ENCODE measurements around the gene NFIC. TPM values are rescaled to one million over a fixed set of nuclear protein-coding genes. Genes with fewer than 3 reads are reported as not detected.
A peak's percentile ranks its signal among the peaks of the same experiment; 100 is the strongest.
"Not testable (repeated sequence)": the region's sequence is repeated elsewhere in the genome, so short reads cannot be mapped to it uniquely, and the experiment has no call there.

The NFIC gene
- total RNA-seq, 1 donor from 2014 or later = 107 TPM

DNA sequence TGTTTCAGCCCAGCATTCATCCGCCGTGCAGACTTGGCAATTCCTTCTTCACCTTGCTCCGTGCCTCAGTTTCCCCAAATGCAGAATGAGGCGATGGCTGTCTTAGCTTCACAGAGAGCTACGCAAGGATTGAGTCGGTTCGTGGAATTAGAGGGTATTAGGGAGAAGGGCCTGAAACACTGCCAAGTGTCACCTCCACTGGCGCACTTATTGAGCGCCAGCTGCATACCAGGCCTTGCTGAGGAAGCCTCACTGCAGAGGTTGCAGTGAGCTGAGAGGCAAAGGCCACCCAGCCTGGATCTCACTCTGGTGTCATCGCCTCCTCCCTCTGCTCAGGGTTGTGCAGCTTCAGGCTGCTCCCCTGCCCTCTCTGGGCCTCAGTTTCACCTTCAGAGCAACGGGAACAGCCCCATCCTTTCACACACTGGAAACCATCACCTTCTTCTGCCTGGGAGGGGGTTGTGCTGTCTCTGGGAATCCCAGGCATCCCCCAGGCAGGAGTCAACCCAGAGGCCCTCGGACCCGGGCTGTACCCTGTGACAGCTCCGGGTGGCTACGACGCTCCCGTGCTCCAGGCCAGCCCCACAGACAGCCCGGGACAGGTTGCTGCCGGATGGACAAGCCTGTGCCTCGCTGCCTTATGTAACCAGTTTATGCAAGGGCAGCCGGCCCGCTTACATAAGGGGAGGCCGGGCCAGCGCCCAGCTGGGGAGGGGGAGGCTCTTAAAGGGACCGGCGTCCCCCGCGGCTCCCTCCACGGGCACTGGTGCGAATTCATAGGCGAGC is 31.9 kb downstream of the NFIC start:
- no peak for DNase-seq (ENCODE audit: low read depth)

DNA sequence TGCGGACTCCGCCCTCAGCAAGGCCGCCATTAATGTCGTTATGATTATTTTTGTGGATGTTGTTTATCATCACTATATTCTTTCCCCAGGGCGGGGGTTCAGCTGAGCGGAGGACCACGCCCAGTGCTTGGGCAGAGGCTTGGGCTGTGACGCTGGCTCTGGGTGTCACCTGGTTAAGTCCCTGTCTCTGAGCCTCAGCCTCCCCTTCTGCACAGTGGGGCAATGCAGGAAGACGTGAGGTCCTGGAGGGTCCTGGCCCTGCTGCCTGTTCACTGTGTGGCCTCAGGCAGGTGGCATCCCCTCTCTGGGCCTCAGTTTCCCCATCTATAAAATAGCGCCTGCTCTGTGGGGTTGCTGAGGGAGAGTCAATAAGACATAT is 32.5 kb downstream of the NFIC start:
- DNase-seq (ENCODE audit: low read depth) = no peak

DNA sequence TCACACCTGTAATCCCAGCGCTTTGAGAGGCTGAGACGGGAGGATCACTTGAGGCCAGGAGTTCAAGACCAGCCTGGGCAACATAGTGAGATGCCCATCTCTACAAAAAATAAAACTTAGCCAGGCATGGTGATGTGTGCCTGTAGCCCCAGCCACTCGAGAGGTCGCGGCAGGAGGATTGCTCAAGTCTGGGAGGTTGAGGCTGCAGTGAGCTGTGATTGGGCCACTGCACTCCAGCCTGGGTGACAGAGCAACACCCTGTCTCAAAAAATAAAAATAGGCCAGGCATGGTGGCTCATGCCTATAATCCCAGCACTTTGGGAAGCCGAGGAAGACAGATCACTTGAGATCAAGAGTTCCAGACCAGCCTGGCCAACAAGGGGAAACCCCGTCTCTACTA is 32.9 kb downstream of the NFIC start:
- not testable (repeated sequence) for DNase-seq (ENCODE audit: low read depth)

DNA sequence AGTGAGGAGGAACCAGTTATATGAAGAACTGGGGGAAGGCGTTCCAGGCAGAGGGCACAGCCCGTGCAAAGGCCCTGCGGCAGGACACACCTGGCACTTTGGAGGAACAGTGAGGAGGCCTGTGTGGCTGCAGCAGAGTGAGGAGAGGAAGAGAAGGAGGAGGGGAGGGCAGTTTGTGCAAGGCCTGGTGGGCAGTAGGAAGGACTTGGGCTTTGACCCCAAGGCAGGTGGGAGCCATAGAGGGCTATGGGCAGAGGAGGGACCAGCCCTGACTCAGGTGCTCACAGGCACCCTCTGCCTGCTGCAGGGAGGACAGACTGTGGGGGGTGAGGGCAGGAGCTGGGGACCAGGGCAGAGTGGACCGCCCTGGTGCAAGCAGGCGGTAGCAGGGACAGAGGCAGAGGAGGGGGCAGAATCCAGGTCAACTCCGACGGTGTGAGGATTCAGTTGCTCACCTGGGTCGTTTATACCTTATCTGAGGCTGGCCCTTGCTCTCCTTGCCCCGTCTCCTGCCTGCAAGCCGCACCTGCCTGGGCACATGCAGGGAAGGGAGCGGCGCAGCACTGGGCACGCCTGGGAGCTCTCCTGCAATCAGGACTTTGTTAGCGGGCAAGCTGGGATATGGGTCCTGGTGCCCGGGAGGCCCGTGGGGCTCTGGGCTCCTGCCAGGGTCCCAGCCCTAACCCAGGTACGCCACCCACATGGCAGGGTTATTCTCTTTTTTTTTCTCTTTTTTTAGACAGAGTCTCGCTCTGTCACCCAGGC is 34.8 kb downstream of the NFIC start:
- no peak for DNase-seq (ENCODE audit: low read depth)

DNA sequence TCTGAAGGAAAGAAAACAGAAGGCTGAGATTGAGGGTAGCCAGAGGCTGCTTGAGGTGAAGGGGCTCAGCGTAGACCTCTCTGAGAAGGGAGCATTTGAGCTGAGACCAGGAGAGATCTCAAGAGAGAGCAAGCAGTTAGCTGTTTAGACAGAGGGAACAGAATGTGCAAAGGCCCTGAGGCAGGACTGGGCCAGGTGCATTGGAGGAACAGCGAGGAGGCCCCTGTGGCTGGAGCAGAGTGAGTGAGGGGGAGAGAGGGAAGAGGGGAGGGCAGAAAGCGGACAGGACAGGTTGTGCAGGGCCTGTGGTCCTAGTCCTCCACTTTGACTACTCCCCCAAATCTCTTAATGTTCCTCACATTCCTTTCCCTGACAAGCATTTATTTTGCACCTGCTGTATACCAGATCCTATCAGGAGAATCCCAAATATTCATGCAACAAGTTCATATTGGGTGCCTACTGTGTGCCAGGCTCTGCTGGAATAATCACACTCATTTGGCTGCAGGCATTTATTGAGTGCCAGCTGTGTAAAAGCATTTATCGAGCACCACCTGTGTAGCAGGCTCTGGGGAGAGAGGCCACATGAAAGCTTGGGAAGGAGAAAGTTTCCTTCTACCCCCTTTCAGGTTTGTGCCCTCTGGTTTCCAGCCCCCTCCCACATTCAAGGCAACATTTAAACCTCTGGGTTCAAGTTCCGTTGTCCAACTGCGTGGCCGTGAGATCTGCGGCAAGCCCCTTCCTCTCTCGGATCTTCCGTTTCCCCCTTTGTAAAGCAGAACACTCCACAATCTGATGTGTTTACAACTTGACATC is 36.5 kb downstream of the NFIC start:
- DNase-seq (ENCODE audit: low read depth) = no peak

DNA sequence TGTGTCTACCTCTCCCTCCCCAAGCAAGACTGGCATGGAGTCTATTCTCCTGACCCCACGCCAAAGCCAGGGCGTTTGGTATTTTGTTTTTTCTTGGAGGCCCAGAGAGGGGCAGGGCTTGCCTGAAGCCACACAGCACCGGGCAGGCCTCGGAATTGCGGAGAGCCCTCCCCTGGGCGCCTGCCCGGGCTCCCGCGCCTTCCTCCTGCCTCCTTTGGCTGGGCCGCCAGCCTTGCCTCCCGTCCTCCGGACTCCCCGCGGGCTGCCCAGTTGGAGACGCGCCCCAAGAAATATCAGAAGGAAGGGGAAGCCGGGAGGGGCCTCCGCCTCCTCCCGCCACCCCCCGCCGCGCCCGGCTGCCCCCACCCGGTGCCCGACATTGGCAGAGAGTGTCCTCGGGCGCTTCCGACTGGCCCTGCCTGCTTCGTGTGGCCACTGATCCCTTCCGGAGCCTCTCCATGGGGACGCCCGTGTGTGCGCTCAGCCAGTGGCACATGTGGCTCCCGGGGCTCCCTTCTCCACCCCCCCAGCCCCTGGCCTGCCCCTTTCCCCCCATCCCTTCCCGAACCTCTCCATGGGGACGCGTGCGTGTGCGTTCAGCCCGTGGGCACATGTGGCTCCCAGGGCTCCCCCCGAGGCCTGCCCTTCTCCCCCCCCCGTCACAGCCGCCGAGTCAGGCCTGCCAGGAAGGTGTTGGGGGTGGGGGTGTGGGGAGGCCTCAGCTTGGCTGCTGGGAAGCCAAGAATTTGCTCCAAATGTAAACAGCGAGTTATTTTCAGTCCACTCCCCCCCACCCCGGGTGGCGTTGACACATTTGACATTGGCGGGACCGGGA is 37.3 kb downstream of the NFIC start:
- DNase-seq (ENCODE audit: low read depth) = peak; percentile 72

DNA sequence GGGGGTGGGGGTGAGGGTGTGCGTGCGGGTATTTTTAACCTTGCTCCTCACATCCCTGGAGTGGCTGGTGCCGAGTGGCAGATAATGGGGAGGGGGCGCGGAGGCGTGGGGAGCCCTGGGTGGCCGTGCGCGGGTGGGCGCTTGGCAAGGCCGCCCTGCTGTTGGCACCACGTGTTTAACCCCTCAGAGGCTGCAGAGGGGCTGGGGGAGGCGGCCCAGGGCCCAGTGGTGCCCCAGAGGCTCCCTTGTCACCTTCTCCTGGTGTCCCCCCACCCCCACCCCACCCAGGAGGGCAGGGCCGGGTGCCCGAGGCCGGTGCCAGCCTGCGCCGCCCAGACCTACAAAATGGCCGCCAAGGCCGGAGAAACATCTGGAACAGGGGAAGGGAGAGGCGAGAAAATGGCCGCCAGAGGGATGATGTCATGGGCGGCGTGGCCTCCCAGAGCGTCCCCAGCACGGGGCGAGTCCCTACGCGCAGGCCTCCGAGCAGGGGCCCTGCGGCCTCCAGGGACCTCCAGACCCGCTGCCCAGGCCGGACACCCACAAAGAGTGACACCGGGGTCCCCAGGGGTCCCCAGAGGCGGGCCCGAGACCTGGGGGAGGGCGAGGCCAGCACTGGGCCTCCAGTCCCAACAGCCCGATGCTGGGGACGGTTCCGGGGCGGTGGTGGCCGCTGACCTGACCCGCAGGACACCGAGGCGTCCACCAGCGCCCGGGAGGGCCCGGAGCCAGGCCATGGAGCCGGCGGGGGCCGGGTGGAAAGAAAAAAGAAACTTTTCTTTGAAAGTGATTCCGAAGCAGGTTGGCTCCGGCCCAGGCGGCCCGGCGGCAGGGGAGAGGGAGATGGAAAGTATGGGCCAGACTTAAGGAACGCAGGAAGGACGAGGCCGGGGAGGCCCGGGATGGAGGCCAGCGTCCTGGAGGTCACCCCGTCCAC is 38.2 kb downstream of the NFIC start:
- no peak for DNase-seq (ENCODE audit: low read depth)

DNA sequence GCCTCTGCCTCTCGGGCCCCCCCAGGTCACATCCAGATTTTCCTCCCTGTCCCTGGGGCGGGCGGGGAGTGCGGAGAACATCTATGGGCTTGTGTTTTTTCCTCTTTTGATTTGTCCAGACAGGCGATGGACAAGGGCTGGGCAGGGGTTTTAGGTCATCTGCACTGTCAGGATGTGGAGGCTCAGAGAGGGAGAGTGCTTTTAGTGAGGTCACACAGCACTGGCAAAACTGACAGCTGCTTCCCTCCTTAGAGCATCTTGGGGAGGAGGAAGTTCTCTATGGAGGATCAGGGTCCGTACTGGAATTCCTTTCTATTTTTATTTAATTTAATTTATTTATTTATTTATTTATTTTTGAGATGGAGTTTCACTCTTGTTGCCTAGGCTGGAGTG is 38.9 kb downstream of the NFIC start:
- no peak for DNase-seq (ENCODE audit: low read depth)

DNA sequence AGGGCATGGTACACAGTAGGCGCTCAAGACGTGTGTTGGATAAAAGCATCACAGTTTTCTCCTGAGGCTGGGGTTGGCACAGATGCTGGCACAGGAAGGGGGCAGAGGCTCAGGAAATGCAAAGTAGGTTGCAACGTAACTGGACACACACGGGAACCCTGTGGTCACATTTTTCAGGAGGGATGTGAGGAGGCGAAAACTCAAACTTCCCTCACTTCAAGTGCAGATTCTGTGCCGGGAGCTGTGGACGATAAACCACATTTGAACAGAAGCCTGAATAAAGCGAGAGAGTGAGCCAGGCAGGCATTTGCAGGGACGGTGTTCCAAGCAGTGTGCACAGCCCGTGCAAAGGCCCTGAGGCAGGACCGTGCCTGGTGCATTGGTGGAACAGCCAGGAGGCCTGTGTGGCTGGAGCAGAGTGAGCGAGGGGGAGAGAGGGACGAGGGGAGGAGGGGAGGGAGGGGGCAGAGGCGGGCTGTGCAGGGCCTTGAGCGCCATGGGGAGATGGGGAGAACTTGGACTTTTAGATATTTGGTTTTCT is 40.3 kb downstream of the NFIC start:
- DNase-seq (ENCODE audit: low read depth) = no peak

DNA sequence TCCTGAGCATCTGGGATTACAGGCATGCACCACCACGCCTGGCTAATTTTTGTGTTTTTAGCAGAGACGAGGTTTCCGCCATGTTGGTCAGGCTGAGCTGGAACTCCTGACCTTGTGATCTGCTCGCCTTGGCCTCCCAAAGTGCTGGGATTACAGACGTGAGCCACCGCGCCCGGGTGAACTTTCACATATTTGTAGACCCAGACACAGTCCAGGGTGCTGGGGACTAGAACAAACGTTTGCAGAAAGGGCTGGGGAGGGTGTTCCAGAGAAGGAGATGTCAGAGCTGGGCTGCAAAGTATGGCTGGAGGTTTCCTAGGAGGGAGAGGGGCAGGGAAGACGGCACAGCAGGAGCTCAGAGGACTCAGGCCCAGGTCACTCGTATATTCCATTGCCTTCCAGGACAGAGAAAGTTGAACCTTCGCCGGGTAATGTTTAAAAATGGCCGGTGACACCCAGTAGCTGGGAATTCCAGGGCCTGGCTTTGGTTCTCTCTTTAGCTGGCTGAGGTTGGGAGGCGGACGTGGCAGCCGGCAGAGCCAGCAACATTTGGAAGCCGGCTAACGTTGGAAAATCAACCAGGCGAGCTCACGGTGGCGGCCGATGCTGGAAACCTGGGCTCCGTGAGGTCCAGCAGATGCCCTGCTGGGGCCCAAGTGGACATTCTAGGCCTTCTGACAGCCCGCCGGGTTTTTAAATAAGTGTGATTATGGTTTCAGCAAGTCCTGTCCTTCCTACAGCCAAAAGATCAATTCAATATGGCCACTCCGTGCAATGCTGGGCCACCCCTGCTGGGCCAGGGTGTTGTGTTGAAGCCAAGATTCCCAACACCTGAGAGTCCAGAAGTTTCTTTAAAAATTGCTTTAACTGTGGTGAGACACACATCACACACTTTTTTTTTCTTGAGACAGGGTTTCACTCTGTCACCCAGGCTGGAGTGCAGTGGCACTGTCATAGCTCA is 41.5 kb downstream of the NFIC start:
- DNase-seq (ENCODE audit: low read depth) = no peak

DNA sequence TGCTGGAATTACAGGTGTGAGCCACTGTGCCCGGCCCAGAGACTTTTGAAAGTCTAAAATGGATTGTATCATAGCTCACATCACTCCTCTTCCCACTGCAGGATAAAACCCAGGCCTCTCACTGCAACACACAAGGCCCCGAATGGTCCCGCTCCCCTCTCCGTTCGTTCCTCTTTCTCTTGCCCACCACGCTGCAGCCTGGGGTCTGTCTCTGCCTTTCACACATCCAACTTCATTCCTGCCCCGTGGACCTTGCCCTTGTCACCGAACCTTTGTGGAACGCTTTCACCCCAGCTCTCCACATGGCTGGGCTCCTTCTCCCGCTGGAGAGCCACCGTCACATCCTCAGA is 42.6 kb downstream of the NFIC start:
- DNase-seq (ENCODE audit: low read depth) = no peak

DNA sequence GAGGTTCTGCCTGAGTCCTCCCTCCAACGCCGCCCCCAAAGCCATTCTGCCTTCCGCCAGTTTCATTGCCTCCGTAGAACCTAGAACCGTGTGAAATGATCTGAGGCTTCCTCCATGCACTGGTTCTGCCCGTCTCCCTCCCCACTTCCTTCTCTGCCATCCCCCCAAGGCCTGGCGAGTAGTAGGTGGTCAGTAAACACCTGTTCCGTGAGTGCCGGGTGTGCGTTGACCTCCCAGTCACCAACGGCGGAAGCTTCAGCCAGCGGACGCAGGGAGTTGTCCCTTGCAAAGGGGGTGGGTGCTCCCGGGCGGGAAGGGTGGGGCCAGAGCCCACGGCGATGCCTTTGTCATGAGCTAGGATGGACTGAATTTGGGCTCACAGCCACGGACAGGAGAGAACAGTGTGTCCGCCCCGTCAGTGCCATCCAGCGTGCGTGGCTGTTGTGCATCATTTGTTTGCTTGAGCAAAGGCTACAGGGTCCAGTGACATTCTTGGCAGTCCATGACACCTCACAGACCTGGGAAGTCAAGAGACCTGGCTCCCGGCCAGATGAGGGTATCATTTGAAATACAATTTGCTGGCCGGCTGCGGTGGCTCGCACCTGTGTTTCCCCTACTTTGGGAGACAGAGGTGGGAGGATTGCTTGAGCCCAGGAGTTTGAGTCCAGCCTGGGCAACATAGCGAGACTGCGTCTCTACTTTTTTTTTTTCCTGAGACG is 43.1 kb downstream of the NFIC start:
- no peak for DNase-seq (ENCODE audit: low read depth)

DNA sequence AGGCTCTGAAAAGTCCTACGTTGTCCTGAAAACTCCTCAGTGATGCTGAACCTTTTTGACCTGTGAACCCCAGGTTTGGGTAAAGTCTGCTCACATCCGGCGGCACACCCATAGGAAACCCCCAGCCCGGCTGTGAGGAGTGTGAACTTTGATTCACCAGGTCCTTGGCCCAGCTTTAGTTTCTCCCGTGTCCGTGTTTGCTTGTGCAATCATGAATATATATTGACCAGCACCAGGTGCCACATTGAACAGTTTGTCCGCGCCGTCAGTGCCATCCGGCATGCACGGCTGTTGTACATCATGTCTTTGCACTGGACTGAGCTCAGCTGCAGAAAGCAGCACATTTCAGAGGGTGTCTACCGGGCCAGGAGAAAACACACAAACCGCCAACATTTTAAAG is 45.3 kb downstream of the NFIC start:
- no peak for DNase-seq (ENCODE audit: low read depth)

DNA sequence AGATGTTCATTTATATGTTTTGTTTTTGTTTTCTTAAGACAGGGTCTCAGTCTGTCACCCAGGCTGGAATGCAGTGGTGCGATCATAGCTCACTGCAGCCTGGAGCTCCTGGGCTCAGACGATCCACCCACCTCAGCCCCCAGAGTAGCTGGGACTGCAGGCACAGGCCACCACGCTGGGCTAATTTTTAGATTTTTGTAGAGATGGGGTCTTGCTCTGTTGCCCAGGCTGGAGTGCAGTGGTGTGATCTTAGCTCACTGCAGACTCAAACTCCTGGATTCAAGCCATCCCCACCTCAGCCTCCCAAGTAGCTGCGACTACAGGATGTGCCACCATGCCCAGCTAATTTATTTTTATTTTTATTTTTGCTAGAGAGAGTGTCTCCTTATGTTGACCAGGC is 45.7 kb downstream of the NFIC start:
- no peak for DNase-seq (ENCODE audit: low read depth)

DNA sequence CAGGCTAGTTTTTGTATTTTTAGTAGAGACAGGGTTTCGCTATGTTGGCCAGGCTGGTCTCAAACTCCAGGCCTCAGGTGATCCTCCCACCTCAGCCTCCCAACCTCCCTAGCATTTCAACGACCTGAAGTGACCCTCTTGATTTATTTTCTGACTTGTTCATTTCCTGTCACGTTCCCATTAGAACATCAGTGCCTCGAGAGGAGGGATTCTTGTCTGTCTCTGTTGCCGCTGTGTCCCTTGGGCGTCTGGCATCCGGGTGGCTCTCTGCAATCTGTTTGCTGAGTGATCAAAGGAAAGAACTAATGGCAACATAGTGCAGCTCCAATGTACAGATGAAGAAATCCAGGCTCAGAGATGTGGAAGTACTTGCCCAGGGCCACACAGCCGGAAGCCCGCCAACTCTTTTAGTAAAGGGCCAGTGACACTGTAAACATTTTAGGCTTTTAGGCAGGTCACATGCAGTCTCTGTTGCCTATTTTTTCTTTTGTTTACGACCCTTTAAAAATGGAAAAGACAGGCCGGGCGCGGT is 47.5 kb downstream of the NFIC start:
- DNase-seq (ENCODE audit: low read depth) = no peak

DNA sequence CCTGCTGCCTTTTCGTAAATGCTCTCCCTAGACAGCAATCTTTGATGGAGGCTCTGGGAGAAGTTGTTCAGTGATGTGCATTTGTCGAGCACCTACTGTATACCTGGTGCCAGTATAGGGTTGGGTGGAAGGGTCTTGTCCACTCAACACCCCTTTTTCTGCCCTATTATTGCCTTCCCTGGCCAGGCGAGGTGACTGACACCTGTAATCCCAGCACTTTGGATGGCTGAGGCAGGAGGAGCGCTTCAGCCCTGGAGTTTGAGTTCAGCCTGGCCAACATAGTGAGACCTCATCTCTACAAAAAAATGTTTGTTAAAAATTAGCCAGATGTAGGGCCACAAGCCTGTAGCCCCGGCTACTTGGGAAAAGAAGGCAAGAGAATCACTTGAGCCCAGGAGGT is 49.3 kb downstream of the NFIC start:
- DNase-seq (ENCODE audit: low read depth) = no peak

DNA sequence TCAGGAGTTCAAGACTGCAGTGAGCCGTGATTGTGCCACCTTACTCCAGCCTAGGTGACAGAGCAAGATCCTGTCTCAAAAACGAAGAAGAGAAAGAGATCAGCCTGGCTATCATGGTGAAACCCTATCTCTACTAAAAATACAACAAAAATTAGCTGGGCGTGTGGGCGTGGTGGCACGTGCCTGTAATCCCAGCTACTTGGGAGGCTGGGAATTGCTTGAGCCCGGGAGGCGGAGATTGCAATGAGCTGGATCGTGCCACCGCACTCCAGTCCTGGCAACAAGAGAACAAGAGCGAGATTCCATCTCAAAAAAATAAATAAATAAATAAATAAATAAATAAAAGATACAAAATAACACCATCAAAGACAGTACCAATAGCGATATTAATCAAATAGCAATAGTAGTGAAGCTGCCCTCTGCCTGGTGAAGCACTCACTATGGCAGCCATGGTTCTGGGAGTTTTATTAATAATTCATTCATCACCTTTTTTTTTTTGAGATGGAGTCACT is 53.9 kb downstream of the NFIC start:
- no peak for DNase-seq (ENCODE audit: low read depth)

All from renal cortical epithelial cell (primary cell).